Measurements from ENCODE around the gene NR0B1. TPM values are rescaled to one million over a fixed set of nuclear protein-coding genes. Genes with fewer than 3 reads are reported as not detected.

NR0B1 gene, protein sequence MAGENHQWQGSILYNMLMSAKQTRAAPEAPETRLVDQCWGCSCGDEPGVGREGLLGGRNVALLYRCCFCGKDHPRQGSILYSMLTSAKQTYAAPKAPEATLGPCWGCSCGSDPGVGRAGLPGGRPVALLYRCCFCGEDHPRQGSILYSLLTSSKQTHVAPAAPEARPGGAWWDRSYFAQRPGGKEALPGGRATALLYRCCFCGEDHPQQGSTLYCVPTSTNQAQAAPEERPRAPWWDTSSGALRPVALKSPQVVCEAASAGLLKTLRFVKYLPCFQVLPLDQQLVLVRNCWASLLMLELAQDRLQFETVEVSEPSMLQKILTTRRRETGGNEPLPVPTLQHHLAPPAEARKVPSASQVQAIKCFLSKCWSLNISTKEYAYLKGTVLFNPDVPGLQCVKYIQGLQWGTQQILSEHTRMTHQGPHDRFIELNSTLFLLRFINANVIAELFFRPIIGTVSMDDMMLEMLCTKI
- polyA plus RNA-seq (ENCODE audit: insufficient read length in 3 of 3), result under 1 TPM in 2 of 3 donors, not detected in 1; 0.06 to 0.18 TPM

DNA sequence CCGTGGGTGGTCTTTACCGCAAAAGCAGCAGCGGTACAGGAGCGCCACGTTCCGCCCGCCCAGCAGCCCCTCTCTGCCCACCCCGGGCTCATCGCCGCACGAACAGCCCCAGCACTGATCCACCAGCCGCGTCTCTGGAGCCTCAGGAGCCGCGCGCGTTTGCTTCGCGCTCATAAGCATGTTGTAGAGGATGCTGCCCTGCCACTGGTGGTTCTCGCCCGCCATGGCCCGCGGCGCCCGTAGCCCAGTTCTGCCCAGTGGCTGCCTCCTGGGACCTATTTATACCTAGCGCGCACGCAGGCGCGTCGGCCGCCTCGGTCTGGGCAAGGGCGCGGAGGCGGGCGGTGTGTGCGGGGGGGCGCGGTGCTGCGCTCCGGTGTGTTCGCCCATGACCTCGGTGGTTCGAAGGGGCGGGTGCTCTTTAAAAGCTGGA lies at the start of gene NR0B1:
Gene NR0B1, minus strand, starts transcription at position 252 of the 433 bp plus-strand sequence. Its CDS starts 27 bp downstream, at position 225.
- DNase-seq (ENCODE audit: low read depth in 3 of 3, low spot score in 2 of 3), result no peak

- DNase-seq (ENCODE audit: low read depth in 3 of 3, low spot score in 2 of 3), result no peak
These were observed 40.8 kb upstream of the NR0B1 start for GRCh38 chrX:30349946-30350345.

DNA sequence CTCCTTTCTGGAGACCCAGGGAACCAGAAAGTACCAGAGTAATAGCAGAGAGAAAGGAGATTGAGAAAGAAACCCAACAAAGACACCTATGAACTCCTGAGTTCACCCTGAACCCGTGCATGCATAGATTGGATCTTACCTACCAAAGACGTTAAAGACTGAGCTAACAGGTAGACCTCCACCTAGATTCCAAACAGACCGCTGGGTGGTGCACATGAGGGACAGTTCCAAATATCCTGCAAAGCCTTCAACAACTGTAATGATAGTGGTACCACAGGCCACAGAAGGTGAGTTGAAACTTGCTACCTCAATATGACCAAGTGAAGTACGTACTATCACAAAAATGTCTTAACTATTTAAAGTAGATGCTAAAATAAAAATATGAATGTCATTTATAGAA lies 34.0 kb upstream of the NR0B1 start:
- no peak for DNase-seq (ENCODE audit: low read depth in 3 of 3, low spot score in 2 of 3)

GRCh38 chrX:30340753-30341152 lies 31.6 kb upstream of the NR0B1 start:
- DNase-seq (ENCODE audit: low read depth in 3 of 3, low spot score in 2 of 3), result no peak

DNA sequence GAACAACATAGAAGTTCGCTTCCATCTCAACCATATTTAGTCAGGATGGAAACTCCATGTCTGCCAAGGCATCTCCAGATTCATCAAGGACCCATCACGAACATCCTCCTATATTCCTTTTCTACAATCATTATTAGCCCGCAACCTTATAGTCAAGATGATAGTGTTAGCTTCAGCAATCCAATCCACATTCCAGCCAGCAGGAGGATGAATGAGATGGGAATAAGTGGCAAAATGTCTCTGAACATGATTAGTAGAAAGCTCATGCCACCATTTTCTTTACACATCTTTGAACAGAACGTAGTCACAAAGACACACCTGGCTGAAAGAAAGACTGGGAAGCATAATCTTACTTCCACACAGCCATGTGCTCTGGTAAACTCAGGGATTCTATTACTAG lies 18.6 kb upstream of the NR0B1 start:
- DNase-seq (ENCODE audit: low read depth in 3 of 3, low spot score in 2 of 3), result no peak

DNA sequence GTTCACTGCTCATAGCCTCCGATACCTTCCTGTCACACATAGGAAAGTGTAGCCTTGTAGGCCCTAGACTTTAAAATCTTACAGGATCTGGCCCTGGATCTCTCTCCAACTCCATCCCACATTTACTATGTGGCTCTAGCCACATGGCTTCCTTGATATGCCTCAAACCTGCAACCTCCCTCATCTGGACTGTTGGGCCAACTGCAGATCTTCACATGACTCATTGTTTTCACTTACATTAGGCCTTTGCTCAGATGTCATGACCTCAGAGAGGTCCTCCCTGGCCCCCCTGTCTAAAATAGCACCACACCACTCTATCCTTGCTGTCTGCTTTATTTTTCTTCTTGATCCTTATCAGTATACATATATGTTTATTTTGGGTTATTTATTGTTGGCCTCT lies 8.1 kb upstream of the NR0B1 start:
- DNase-seq (ENCODE audit: low read depth in 3 of 3, low spot score in 2 of 3), result no peak

- DNase-seq (ENCODE audit: low read depth in 3 of 3, low spot score in 2 of 3), result no peak
These were observed 4.1 kb upstream of the NR0B1 start for GRCh38 chrX:30313322-30313721.

DNA sequence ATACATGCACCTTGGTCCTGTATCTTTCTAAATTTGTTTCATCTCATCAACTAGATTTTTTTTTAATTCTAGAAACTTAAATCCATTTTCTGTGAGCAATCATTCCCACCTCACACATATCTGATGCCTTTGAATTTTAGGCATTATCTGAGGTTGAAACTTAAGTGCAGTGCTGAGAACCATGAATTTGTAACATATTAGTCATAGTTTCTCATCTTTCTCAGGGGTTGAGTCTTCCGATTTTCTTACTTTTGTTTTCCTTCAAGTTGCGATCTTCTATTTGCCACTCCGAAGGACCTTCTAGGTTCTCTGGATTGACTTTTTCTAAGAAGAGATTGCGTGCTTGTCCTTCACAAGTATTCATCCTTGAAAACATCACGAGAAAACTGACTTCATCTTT lies 3.7 kb upstream of the NR0B1 start:
- no peak for DNase-seq (ENCODE audit: low read depth in 3 of 3, low spot score in 2 of 3)

DNA sequence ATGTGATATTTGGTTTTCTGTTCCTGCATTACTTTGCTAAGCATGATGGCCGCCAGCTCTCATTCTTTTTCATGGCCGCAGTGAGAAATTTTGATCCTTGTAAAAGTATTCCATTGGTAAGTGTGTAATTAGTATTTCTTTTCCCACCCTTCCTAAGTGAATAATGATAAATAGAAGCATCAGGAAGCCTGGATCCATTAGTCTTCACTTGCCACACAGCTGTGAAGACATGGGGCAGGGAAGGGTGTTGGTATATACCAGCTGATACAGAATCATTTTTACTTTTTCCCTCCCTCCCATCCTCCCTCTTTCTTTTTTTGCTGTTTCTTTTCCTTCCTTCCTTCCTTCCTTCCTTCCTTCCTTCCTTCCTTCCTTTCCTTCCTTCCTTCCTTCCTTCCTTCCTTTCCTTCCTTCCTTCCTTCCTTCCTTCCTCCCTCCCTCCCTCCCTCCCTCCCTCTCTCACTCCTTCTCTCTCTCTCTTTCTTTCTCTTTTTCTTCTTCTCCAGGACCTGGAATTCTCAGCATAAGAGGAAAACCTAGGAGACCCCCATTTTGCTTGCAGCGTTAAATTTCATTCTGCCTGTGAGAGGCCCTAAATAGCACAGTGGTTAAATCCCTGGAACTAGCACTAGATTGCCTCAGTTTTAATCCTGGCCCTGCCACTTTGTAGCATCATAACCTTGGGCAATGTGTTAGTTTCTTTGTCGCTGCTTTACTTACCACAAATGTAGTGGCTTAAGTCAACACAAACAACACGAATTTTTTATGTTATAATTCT lies 1.4 kb upstream of the NR0B1 start:
- no peak for DNase-seq (ENCODE audit: low read depth in 3 of 3, low spot score in 2 of 3)

GRCh38 chrX:30308263-30309138 lies 689 bp downstream of the NR0B1 start:
- no peak for DNase-seq (ENCODE audit: low read depth in 3 of 3, low spot score in 2 of 3)

- DNase-seq (ENCODE audit: low read depth in 3 of 3, low spot score in 2 of 3), result no peak
These were observed 1.7 kb downstream of the NR0B1 start for GRCh38 chrX:30307466-30307865.

DNA sequence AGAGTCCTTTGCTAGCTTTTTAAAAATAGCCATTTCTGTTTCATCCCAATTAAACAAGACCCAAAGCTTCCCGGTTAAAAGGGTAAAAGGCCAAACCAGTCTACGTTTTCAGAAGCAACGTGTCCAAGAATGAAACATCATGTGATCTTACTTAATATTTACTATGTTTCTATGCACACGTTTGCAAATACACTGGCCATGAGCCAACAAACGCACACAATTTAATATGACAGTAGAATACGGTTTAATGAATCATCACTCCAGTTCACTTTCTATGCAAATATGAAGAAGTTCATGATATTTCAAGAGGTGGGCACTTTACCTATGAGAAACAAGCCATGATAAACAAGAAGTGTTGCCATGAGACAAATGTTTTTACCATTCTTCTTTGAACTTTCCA lies 4.3 kb downstream of the NR0B1 start:
- DNase-seq (ENCODE audit: low read depth in 3 of 3, low spot score in 2 of 3), result no peak

- DNase-seq (ENCODE audit: low read depth in 3 of 3, low spot score in 2 of 3), result no peak
These were observed 6.2 kb downstream of the NR0B1 start for GRCh38 chrX:30302956-30303355.

- no peak for DNase-seq (ENCODE audit: low read depth in 3 of 3, low spot score in 2 of 3)
These were observed 7.2 kb downstream of the NR0B1 start for GRCh38 chrX:30301963-30302362.

GRCh38 chrX:30301208-30301607 lies 8.0 kb downstream of the NR0B1 start:
- no peak for DNase-seq (ENCODE audit: low read depth in 3 of 3, low spot score in 2 of 3)

DNA sequence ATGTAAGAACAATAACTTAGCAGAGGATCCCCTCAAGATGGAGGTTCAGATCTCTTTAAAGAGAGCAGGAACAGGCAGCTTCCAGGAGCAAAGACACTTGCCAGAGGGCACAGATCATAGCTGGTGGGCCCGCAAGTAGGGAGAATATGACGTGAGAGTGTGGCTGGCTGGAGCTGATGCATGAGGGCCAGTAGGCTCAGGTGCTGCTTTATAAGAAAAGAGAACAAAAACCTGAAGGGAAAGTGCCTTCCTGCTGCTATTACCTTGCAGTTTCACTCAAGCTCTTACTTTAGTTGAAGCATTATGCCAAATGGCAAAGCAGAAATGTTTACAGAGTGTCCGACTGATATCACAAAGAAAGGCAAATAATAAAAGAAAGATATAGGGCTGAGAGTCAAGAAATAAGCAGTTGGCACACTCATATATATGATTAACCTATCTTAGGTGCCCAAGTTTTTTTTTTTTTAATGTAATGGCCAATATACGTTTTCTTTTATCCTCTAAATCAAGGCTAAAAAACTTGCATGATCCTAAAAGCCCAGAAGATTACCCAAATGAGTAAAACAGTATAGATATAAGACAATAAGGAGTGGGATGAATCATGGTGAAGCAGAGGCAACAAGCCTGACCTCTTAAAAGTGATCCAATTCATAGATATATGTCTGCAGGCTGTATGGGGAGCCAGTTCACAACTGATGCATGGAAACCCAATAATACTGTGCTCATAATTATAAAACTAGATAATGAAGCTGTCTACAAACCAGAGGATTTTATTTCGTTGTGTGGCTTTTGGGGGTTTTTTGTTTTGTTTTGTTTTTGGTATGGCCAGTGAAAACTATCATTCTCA lies 12.6 kb downstream of the NR0B1 start:
- no peak for DNase-seq (ENCODE audit: low read depth in 3 of 3, low spot score in 2 of 3)

DNA sequence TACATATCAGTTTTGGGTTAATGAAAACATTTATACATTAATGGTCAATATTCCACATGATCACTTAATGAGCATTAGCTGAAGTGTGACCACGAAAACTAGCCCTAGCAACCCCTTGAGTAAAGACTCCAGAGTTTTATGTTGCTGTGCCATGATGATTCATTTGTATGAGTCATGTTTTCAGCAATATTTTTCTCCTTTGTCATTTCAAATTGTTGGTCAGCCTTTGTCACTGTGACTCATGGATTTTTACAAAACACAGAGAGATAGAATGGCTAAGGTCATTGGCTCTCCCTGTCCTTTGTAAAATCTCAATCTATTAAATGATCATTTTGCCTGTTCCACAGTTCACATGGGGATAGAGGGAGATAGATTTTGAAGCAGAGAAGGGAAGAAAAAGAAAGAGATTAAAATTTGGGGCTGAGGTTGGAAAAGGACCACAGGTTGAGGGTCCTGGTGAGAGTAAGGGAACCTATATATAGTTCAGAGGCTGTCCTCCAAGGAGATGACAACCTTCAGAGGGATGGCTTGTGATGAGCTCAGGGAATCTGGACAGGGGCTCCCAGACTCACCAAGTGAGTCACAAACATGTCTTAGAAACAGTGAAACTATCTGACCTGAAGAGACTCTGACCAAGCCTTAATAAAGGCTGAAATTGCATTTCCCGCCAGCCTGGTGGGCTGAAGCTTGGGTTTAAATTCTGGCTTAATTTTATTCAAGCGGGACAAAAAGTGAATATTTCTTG lies 25.6 kb downstream of the NR0B1 start:
- no peak for DNase-seq (ENCODE audit: low read depth in 3 of 3, low spot score in 2 of 3)

GRCh38 chrX:30282527-30282926 lies 26.7 kb downstream of the NR0B1 start:
- no peak for DNase-seq (ENCODE audit: low read depth in 3 of 3, low spot score in 2 of 3)

GRCh38 chrX:30280428-30280827 lies 28.8 kb downstream of the NR0B1 start:
- DNase-seq (ENCODE audit: low read depth in 3 of 3, low spot score in 2 of 3), result no peak
